ENCODE data around the gene TMEM181. TPM values are rescaled to one million over a fixed set of nuclear protein-coding genes. Genes with fewer than 3 reads are reported as not detected.

Gene TMEM181
- total and polyA plus RNA-seq, 2 of the 13 experiments (the other 11 are each of a cell fraction or from before 2014, with no cell fraction given), result 59.1 to 108 TPM

GRCh38 chr6:158559895-158560835 lies at the start of gene TMEM181 (continued):
- TF ChIP-seq, protein P1, sequence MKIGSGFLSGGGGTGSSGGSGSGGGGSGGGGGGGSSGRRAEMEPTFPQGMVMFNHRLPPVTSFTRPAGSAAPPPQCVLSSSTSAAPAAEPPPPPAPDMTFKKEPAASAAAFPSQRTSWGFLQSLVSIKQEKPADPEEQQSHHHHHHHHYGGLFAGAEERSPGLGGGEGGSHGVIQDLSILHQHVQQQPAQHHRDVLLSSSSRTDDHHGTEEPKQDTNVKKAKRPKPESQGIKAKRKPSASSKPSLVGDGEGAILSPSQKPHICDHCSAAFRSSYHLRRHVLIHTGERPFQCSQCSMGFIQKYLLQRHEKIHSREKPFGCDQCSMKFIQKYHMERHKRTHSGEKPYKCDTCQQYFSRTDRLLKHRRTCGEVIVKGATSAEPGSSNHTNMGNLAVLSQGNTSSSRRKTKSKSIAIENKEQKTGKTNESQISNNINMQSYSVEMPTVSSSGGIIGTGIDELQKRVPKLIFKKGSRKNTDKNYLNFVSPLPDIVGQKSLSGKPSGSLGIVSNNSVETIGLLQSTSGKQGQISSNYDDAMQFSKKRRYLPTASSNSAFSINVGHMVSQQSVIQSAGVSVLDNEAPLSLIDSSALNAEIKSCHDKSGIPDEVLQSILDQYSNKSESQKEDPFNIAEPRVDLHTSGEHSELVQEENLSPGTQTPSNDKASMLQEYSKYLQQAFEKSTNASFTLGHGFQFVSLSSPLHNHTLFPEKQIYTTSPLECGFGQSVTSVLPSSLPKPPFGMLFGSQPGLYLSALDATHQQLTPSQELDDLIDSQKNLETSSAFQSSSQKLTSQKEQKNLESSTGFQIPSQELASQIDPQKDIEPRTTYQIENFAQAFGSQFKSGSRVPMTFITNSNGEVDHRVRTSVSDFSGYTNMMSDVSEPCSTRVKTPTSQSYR (CRISPR knock-in tag; IDR thresholded peaks at IDR 0.05; ENCODE audit: borderline replicate concordance), result peak; percentile 38; the same call in 1 of the 2 replicates
- TF ChIP-seq ZNF335 (CRISPR knock-in tag; IDR thresholded peaks at IDR 0.05) (peak; percentile 28; the same call in 1 of the 2 replicates), PCBP2 (optimal IDR thresholded peaks at IDR 0.05; ENCODE audit: low read depth, low read length, poor library complexity, severe bottlenecking) (no peak), DBP (CRISPR knock-in tag; IDR thresholded peaks at IDR 0.05; ENCODE audit: not compliant biosample characterization) (no peak), ZMYM3 (CRISPR knock-in tag; IDR thresholded peaks at IDR 0.05) (peak; percentile 55; the same call in 1 of the 2 replicates), MXI1 (IDR thresholded peaks at IDR 0.05; ENCODE audit: borderline replicate concordance, low read depth, low read length) (peak; percentile 91; the same call in 2 of the 3 replicates), ZNF781 (CRISPR knock-in tag; IDR thresholded peaks at IDR 0.05; ENCODE audit: borderline replicate concordance, not compliant biosample characterization) (peak; percentile 66), ZNF20 (CRISPR knock-in tag; IDR thresholded peaks at IDR 0.05) (no peak), ZHX1 (CRISPR knock-in tag; IDR thresholded peaks at IDR 0.05; ENCODE audit: low read depth) (peak; percentile 79), ZNF777 (CRISPR knock-in tag; IDR thresholded peaks at IDR 0.05) (peak; percentile 27; the same call in 1 of the 2 replicates), ZFYVE20 (CRISPR knock-in tag; IDR thresholded peaks at IDR 0.05; ENCODE audit: borderline replicate concordance, low read depth) (peak; percentile 58; the same call in 1 of the 2 replicates), AGO2 (optimal IDR thresholded peaks at IDR 0.05; ENCODE audit: low read depth, low read length) (peak; percentile 95), ZNF713 (CRISPR knock-in tag; IDR thresholded peaks at IDR 0.05) (no peak), RELA (CRISPR knock-in tag; IDR thresholded peaks at IDR 0.05) (0 out of 2 replicates have a peak, but pooled peaks have one; percentile 39), ZNF737 (CRISPR knock-in tag; IDR thresholded peaks at IDR 0.05; ENCODE audit: borderline replicate concordance) (no peak), HBP1 (CRISPR knock-in tag; IDR thresholded peaks at IDR 0.05; ENCODE audit: low read depth) (peak; percentile 87), ZNF280B (CRISPR knock-in tag; IDR thresholded peaks at IDR 0.05; ENCODE audit: borderline replicate concordance) (peak; percentile 60; the same call in 1 of the 2 replicates)

Measured in HepG2 (cell line).